Activated CD4-positive, alpha-beta T cell treated with anti-CD3 and anti-CD28 coated beads, Interleukin-2, amount 50 U/mL, for 1 hour (primary cell): ENCODE results near the gene TMEM225B.
"Not testable (repeated sequence)": the region's sequence is repeated elsewhere in the genome, so short reads cannot be mapped to it uniquely, and the experiment has no call there.

ENCODE experiments used
- DNase-seq: peaks from one replicate; pipeline ENCODE4 v3.0.0-alpha.2; 2020

The TMEM225B gene

GRCh38 chr7:99579956-99580777, 17.9 kb upstream of the TMEM225B start:
- DNase-seq, result peak; percentile 57

GRCh38 chr7:99580778-99581332, 17.2 kb upstream of the TMEM225B start:
- DNase-seq, result not testable (repeated sequence)

GRCh38 chr7:99588868-99589267, 9.2 kb upstream of the TMEM225B start:
- DNase-seq, result no peak

- no peak for DNase-seq
Observed at GRCh38 chr7:99594948-99595745, 2.9 kb upstream of the TMEM225B start.

- no peak for DNase-seq
Observed at GRCh38 chr7:99596408-99596955, 1.6 kb upstream of the TMEM225B start.

- DNase-seq, result no peak
Observed at GRCh38 chr7:99599836-99600235, 1.8 kb downstream of the TMEM225B start.

- no peak for DNase-seq
Observed at GRCh38 chr7:99601656-99602310, 3.7 kb downstream of the TMEM225B start.

GRCh38 chr7:99605527-99605926, 7.5 kb downstream of the TMEM225B start:
- no peak for DNase-seq

- no peak for DNase-seq
Observed at GRCh38 chr7:99606531-99606930, 8.5 kb downstream of the TMEM225B start.

- DNase-seq, result no peak
Observed at GRCh38 chr7:99607548-99607947, 9.5 kb downstream of the TMEM225B start.

- no peak for DNase-seq
Observed at GRCh38 chr7:99614495-99614894, 16.4 kb downstream of the TMEM225B start.

GRCh38 chr7:99615989-99616358, 17.9 kb downstream of the TMEM225B start:
- no peak for DNase-seq

GRCh38 chr7:99616359-99617191, 18.5 kb downstream of the TMEM225B start, which contains the start of gene ZSCAN25:
Gene ZSCAN25, plus strand, starts transcription at chr7:99616946. Its CDS starts 2,661 bp downstream, at chr7:99619607.
- peak; percentile 81 for DNase-seq

GRCh38 chr7:99617192-99617781, 19.2 kb downstream of the TMEM225B start:
- no peak for DNase-seq

GRCh38 chr7:99618726-99619125, 20.7 kb downstream of the TMEM225B start:
- no peak for DNase-seq

GRCh38 chr7:99619571-99620130, 21.6 kb downstream of the TMEM225B start:
- DNase-seq, result no peak

GRCh38 chr7:99621271-99621670, 23.2 kb downstream of the TMEM225B start:
- no peak for DNase-seq

- no peak for DNase-seq
Observed at GRCh38 chr7:99622596-99622995, 24.5 kb downstream of the TMEM225B start.

- no peak for DNase-seq
Observed at GRCh38 chr7:99623091-99623693, 25.1 kb downstream of the TMEM225B start.

- no peak for DNase-seq
Observed at GRCh38 chr7:99623702-99624447, 25.8 kb downstream of the TMEM225B start.
